AG09319 (cell line): Measurements from ENCODE around the gene SLC6A16.
"Not testable (repeated sequence)": the region's sequence is repeated elsewhere in the genome, so short reads cannot be mapped to it uniquely, and the experiment has no call there.

Source experiments
- DNase-seq: peaks from one replicate; pipeline ENCODE4 v3.0.0-alpha.2; 2010; ENCODE audit warnings: low read depth; ENCODE audit errors: extremely low read depth
- TF ChIP-seq, protein P1 (sequence below): IDR thresholded peaks from 2 replicates; pipeline ENCODE4 v1.5.1; 2011; ENCODE audit warnings: low read depth, mild to moderate bottlenecking, inconsistent platforms, low read length, moderate library complexity

SLC6A16 gene

DNA sequence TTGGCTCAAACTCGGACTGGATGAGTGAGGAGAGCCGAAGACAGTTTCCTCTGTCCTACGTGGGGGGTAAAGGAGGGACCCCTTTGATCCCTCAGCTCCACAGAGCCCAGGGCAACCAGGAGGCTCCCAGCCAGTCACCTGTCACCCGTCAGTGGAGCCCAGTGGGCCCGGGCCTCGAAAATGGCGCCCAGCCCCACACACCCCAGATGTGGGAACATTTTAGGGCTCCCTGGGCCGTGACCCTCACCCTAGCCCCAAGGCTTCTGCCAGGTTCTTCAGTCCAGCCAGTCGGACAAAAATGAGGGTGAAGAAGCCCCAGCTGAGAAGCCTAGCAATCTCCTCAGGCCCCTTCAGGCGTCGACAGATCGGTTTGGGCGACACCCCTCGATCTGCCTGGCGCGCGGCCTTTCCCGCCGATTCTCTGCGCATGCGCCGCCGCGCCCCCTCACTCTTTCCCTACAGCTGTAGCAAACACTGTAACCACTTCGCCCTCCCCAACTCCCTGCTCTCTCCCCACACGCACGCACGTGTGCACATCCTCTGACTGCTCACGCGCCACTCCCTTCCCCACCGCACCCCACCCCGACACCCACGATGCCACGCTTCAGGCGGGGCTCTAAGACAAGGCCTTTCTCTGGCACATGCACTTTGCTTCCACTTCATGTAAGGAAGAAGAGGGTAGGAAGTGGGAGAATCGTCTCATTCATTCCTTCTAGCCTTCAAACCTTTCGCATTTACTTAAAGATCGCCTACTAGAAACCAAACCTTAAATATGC lies at the start of gene SLC6A16:
Gene SLC6A16, minus strand, starts transcription at position 391 of the 776 bp plus-strand sequence. CDS start 13,844 bp downstream, outside the sequence.
- DNase-seq = no peak
- TF ChIP-seq, protein P1, sequence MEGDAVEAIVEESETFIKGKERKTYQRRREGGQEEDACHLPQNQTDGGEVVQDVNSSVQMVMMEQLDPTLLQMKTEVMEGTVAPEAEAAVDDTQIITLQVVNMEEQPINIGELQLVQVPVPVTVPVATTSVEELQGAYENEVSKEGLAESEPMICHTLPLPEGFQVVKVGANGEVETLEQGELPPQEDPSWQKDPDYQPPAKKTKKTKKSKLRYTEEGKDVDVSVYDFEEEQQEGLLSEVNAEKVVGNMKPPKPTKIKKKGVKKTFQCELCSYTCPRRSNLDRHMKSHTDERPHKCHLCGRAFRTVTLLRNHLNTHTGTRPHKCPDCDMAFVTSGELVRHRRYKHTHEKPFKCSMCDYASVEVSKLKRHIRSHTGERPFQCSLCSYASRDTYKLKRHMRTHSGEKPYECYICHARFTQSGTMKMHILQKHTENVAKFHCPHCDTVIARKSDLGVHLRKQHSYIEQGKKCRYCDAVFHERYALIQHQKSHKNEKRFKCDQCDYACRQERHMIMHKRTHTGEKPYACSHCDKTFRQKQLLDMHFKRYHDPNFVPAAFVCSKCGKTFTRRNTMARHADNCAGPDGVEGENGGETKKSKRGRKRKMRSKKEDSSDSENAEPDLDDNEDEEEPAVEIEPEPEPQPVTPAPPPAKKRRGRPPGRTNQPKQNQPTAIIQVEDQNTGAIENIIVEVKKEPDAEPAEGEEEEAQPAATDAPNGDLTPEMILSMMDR = no peak

DNA sequence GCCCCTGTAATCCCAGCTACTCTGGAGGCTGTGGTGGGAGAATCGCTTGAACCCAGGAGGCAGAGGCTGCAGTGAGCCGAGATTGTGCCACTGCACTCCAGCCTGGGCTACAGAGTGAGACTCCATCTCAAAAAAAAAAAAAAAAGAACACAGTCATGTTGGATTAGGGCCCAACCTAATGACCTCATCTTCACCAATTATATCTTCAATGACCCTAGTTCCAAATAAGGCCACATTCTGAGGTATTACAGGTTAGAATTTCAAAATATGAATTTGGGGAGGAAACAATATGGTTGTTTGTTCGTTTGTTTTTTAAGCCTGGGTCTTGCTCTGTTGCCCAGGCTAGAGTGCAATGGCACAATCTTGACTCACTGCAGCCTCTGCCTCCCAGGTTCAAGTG lies 48.2 kb upstream of the SLC6A16 start:
- not testable (repeated sequence) for DNase-seq

DNA sequence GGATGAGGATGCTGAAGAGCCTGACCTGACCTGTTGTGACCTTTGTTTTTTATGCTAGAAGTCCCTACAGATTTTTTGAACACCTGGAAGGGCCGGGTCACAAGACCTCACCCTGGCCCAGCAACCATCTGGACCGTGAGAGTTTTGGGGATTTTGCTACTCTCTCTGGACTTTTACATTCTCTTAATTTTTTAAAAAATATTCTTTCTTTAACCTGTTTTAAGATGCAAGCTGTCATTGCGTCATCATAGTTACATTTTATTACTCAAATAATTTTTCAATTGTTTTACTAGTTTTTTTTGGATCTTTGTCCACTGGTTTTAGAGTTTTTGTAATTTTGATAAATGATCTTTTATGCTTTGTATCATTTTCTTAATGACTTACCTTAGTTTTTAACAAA lies 46.2 kb upstream of the SLC6A16 start:
- no peak for DNase-seq

DNA sequence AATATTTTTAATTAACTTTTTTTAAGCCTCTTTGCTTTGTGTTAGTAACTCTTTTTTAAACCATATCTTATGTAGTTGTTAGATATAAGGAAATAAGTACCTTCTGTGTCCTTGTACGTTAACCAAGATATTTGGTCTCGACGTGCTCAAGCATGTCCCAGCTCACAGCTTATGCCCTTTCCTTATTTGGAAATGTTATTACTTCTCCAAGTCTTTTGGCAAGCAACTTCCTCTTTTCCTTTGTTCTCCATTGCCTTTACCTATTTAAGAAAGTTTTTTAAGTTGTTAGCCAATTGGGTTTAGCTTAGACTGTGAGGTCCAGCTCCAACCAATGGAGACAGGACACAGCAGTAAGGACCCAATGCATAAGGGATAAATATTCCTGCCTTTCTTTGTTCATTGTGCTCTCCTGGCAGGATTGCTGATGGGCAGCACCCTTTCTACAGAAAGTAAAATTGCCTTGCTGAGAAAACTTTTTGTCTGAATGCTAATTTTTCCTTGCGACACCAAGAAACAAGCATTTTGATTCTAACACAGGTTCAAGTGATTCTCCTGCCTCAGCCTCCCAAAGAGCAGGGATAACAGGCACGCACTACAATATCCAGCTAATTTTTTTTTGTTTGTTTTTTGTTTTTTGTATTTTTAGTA lies 43.8 kb upstream of the SLC6A16 start:
- no peak for DNase-seq

More for the DNA sequence above, 46.2 kb upstream of the SLC6A16 start:
- TF ChIP-seq, protein P1 = no peak

DNA sequence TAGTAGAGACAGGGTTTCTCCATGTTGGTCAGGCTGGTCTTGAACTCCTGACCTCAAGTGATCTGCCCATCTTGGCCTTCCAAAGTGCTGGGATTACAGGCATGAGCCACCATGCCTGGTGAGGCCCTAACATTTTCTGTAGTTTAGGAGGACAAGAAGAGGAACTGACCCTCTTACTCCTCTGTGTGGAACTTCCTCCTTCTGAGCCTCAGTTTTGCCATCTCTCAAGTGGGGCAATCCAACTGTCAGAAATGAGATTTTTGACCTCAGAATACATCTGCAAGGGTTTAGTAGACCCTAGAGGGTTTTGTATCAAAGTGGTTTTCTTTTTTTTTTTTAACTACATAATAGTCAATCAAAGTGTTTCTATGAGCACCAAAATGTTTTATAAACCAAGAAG lies 41.1 kb upstream of the SLC6A16 start:
- TF ChIP-seq, protein P1 = no peak

More for the DNA sequence above, 43.8 kb upstream of the SLC6A16 start:
- TF ChIP-seq, protein P1 = no peak

DNA sequence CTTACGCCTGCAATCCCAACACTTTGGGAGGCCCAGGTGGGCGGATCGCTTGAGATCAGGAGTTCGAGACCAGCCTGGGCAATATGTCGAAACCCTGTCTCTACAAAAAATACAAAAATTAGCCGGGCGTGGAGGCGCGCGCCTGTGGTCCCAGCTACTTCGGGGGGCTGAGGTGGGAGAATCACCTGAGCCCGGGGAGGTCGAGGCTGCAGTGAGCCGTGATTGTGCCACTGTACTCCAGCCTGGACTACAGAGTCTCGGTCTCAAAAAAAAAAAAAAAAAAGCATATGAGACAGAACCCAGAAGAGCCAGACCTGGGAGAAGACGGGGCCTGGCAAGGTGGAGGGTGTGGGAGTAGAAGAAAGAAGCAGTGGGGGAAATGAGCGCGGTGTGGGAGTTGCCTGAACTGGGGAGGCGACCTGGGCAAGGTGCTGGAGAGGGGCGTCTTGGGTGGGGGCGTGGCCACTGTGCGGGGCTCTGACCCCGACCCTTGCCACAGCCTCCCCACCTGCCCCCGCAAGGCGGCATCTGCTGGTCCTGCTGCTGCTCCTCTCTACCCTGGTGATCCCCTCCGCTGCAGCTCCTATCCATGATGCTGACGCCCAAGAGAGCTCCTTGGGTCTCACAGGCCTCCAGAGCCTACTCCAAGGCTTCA lies 39.2 kb upstream of the SLC6A16 start:
- TF ChIP-seq, protein P1 = no peak
- no peak for DNase-seq

More for the DNA sequence above, 41.1 kb upstream of the SLC6A16 start:
- DNase-seq = no peak

DNA sequence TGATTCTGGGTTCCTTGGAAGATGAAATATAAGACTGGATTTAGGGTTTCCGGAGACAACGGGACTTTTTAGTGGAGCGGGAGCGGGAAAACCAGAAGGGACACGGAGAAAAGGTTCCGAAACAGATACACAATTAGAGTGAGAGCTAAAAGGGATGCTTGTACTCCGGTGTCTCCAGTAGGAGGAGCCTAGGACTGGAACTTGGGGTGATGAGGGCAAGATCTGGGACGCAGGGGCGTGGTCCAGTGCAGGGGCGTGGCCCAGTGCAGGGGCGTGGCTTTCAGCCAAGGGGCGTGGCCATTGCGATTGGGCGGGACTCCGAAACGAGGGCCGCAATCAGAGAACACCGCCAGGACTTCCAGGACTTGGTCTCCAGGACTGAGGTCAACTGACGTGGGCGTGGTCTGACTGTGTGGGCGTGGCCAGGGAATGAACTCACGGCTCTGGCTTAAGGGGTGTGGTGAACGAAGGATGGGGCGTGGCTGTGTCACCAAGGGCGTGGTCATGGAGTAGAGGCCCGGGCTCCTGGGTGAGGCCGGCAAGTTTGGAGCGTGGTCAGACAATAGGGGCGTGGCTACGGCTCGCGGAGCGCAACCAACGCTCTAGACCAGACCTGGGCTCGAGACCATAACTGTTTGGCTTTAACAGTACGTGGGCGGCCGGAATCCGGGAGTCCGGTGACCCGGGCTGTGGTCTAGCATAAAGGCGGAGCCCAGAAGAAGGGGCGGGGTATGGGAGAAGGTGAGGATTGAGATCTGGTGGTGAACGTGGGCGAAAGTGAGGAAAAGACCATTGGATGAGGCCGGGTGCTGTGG lies 38.5 kb upstream of the SLC6A16 start, which contains the start of gene DKKL1:
Gene DKKL1, plus strand, starts transcription at position 610 of the 815 bp plus-strand sequence. Its CDS starts 122 bp downstream, at position 732.
- TF ChIP-seq, protein P1 = peak; percentile 22
- peak; percentile 98 for DNase-seq
